Posterior vena cava (tissue), 2 donors: ENCODE results near the gene TMEM218. TPM values are rescaled to one million over a fixed set of nuclear protein-coding genes. Genes with fewer than 3 reads are reported as not detected.
A peak's percentile ranks its signal among the peaks of the same experiment; 100 is the strongest.
"Not testable (repeated sequence)": the region's sequence is repeated elsewhere in the genome, so short reads cannot be mapped to it uniquely, and the experiment has no call there.

Experiments used
- DNase-seq: peaks from one replicate; pipeline ENCODE4 v3.0.0-alpha.2; 2020; ENCODE audit warnings: low spot score
- intact Hi-C, 2 donors: fragments of 100-400 bp; cut with DNase I; formaldehyde crosslinking; loops; one replicate each; pipeline versions ENCODE4 v1.14.1 to v1.14.2; 2022 to 2023
- total RNA-seq, 2 donors: library from RNA; stranded (reverse); fragmentation: NEBNext Ultra II Directional; extraction: Animal tissue kit (Norgen Biotek cat#: 25700); gene quantifications; one replicate each; pipeline ENCODE4 v1.2.1, GENCODE V29; 2021
- donor health status: DM: yes; HTN: yes; CAD: no.
- donor health status: DM: yes; HTN: yes; CAD: no.

Gene TMEM218
- total RNA-seq, 2 donors from 2014 or later, result 12.5 to 15.7 TPM

DNA sequence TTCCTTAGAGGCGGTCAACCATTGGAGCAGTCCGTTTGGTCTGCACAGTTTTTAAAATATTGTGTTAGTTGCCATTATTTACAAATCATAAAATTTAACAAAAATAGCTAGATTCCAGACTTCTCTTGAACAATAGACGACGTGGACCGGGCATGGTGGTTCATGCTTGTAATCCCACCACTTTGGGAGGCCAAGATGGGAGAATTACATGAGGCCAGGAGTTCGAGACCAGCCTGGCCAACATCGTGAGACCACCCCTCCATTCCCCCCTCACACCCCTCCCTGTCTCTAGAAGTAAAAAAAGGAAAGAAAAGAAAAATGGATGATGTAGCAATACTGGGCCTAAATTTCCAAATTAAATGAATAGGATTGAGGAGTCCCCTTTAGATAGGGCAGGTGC is 47.4 kb downstream of the TMEM218 start:
- DNase-seq, result no peak
- intact Hi-C loops, result no loop called here

DNA sequence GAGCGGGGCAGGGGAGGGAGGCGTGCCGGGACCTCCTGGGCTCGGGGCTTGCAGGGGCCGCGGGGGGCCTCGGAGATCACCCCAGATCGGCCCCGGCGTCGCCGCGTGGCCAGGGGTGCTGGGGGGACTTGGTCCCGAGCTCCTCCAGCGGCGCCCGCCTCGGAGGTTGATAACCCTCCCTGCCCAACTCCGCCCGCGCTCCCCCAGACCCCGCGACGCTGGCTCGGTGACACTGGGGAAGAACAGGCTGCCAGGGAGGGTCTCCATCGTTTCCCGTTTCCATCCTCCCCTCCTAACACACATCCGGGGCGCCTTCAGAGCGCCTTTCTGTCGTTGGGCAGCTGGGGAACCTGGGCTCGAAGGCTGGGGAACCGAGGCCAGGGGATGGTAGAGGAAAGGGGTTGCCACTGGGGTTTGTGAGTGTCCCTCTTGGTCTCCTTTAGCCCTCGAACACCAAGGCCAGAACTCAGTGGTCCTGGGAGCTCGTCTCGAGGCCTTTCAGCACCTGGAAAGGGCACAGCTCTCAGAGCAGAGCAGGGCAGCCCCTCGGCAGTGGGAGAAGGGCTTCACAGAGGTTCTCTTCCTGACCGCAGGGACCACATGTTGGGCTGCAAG is 47.9 kb downstream of the TMEM218 start:
- intact Hi-C loops, result no loop called here
- DNase-seq, result peak; percentile 82

DNA sequence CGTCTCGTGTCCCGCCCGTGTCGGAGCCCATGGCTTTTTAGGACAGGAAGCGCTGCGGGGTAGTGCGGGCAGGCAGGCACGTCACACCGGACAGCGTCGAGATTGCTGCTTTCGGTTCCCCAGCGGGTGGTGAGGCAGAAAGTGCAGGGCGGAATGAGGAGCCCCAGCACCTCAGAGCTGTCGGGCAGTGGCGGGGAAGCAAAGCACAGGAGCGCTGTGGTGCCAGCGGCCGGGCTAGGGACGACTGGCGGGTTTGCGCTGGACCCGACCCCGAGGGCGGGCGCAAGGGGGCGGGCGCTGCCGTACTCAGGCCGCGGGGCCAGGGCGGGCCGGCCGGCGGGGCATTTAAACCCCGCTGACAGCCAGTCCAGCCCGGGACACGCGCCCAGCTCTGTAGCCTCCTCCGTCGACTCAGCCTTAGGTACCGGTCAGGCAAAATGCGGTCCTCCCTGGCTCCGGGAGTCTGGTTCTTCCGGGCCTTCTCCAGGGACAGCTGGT is 48.4 kb downstream of the TMEM218 start, which contains the start of gene SLC37A2:
Gene SLC37A2 (plus strand): TSS at position 375 of the 498 bp plus-strand sequence. CDS start 63 bp downstream, at position 438.
- intact Hi-C loops, result no loop called here
- peak; percentile 91 for DNase-seq

GRCh38 chr11:125062218-125062930 is 49.1 kb downstream of the TMEM218 start:
- intact Hi-C loops, result no loop called here
- DNase-seq, result no peak

DNA sequence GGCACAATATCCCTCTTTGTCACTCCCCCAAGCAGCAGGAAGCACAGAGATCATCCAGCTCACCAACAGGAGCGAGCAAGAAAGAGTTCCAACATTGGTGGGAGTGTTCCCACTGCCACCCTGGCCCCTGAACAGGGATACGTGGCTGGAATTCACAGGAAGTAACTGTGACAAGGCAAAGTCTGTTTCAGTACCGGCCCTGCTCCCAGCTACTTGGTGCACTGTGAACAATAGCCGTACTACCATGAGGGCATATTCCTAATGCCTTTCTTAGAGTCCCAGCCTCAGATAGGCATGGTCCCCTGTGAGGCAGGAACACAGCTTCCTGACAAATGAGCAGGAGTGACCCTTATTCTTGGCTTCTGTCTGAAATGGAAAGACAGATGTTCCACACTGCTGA is 50.1 kb downstream of the TMEM218 start:
- intact Hi-C loops, result no loop called here
- no peak for DNase-seq

- intact Hi-C loops, result no loop called here
- no peak for DNase-seq
Measured at GRCh38 chr11:125057693-125058016, 53.8 kb downstream of the TMEM218 start.

- DNase-seq, result no peak
- intact Hi-C loops, result no loop called here
Measured at GRCh38 chr11:125056931-125057692, 54.3 kb downstream of the TMEM218 start.

GRCh38 chr11:125056111-125056510 is 55.3 kb downstream of the TMEM218 start:
- intact Hi-C loops, result not testable (repeated sequence)

DNA sequence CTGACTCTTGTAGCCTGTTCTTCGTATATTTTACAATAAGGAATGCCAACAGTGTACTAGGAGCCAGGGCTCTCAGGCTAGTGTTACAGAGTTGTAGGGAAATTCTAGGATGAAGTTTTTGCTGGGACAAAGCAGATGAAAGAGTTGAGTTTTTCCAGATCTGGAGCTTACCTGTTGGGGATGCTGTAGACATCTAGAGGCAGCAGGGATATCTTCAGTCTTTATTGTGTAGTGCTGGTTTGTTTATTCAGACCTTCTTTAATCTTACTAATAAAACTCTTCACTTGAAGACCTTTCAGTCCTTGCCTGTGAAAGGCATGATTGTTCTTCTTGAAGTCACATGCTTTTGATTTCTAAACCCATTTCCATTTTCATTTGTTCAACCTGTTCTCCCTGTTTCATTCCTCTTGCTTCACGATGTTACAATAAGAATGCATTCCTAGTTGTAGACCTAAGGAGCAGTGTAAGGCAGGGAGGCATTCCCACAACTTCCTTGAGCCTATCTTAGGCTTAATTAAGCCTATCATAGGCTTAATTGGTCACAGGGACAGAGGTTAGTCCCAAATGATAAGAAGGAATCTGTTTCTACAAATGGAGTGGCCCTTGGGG is 56.2 kb downstream of the TMEM218 start:
- intact Hi-C loops, result no loop called here
- DNase-seq, result no peak

More at GRCh38 chr11:125056111-125056510, 55.3 kb downstream of the TMEM218 start:
- DNase-seq, result not testable (repeated sequence)

DNA sequence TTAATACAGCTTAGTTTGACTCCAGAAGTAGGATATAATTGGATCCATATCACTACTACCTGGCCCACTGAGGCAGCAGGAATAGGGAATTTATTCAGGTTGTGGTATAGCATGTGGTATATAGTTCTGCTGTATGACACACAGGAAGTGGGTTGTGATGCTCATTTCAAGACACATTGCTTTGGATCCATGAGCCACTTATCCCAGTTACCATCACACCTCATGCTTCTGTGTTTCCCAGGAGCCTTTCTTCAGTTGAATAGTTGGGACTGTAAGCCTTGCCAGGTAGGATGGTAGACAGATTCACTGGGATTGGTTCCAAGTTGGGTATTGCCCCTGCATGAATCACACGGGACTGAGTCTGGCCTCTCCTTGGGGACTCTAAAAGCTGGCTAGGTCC is 58.3 kb downstream of the TMEM218 start:
- intact Hi-C loops, result no loop called here
- DNase-seq, result no peak

DNA sequence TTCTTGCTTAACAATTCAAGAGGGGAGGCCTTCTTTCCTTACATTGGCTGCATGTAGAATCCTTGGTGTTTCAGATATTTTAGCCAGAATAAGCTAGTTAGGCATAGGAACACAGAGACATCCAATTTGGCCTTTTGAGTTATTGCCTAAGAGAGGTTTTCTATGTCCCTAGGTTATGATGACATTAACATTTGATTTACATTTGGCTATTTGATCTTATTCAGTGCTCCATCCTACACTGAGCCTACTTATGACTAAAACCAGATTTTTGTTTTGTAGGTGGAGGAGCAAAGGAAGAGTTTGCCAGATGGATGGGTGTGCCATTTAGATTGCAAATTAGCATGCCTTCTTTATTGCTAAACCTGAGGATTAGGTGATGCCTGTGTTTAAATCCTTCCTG is 59.4 kb downstream of the TMEM218 start:
- intact Hi-C loops, result no loop called here
- DNase-seq, result no peak

GRCh38 chr11:125049164-125049792 is 62.1 kb downstream of the TMEM218 start:
- intact Hi-C loops, result loop anchor here in 1 of 2 donors (2.0 kb wide), 1 partner anchor 64 kb away; no protein-coding TSS in a partner anchor
- no peak for DNase-seq

Other genes starting within 250 kb of the TMEM218 start
- gene ROBO3, start 246.2 kb downstream of the TMEM218 start, total RNA-seq, result 10 to 100 TPM; 16.0 to 20.0 TPM
- gene ROBO4, start 213.8 kb downstream of the TMEM218 start, total RNA-seq, result 10 to 100 TPM; 19.8 to 23.4 TPM
- gene HEPN1, start 192.4 kb downstream of the TMEM218 start, total RNA-seq, result under 1 TPM in 1 of 2 donors, not detected in 1; 0.28 TPM
- under 1 TPM; 0.28 to 0.48 TPM for gene HEPACAM, start 175.6 kb downstream of the TMEM218 start, total RNA-seq
- 1 to 10 TPM; 1.1 to 1.6 TPM for gene CCDC15, start 157.4 kb downstream of the TMEM218 start, total RNA-seq
- gene SLC37A2, start 48.3 kb downstream of the TMEM218 start, total RNA-seq, result 10 to 100 TPM in 1 of 2 donors, 1 to 10 TPM in 1; 6.6 to 10.5 TPM
- 1 to 10 TPM; 8.2 to 8.3 TPM for gene PKNOX2, start 53.1 kb upstream of the TMEM218 start, total RNA-seq